HUES48 (cell line): ENCODE data around the gene NINL.
"Not testable (repeated sequence)": the region's sequence is repeated elsewhere in the genome, so short reads cannot be mapped to it uniquely, and the experiment has no call there.

ENCODE experiments used
- H3K27ac ChIP-seq: one replicate; pipeline ENCODE4 v1.7.0; 2013; ENCODE audit warnings: low read depth, low read length, inconsistent platforms
- H3K27me3 ChIP-seq: 2 replicates; pipeline ENCODE4 v1.6.1; 2013; ENCODE audit warnings: mild to moderate bottlenecking, low read length; ENCODE audit not compliant: control insufficient read depth, insufficient read depth
- H3K36me3 ChIP-seq: 2 replicates; pipeline ENCODE4 v1.6.1; 2013; ENCODE audit warnings: low read length; ENCODE audit not compliant: control insufficient read depth, insufficient read depth
- H3K4me1 ChIP-seq: 2 replicates; pipeline ENCODE4 v1.6.1; 2013; ENCODE audit warnings: mild to moderate bottlenecking, low read length; ENCODE audit not compliant: control insufficient read depth, insufficient read depth
- H3K4me3 ChIP-seq: 2 replicates; pipeline ENCODE4 v1.5.1; 2013; ENCODE audit warnings: mild to moderate bottlenecking, low read depth, low read length
- H3K9ac ChIP-seq: 2 replicates; pipeline ENCODE4 v1.6.1; 2013; ENCODE audit warnings: mild to moderate bottlenecking, low read depth, low read length, moderate library complexity
- H3K9me3 ChIP-seq: 2 replicates; pipeline ENCODE4 v1.6.1; 2013; ENCODE audit warnings: low read length; ENCODE audit not compliant: control insufficient read depth, insufficient read depth

Gene NINL

DNA sequence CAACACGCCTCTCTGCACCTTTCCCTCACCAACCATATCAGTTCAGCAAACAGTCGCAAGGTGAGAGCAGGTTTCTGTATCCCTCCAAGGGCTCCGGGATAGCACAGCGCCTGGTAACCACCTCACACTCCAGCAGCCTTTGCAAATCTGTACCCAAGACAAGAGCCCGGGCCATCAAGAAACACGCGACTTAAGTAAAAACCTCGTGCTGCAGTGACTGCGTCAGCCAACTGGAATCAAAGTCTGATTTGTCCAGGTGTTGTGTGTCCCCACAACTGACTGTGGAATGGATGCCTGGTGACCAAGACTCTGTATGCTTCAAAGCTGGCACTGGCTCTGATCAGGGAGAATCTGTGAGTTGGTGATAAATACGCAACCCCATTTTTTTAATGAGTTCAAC, 74.1 kb downstream of the NINL start:
- peaks cover 18% of the 10 kb centered on the region for H3K9me3 ChIP-seq
- no peak overlapping the region for H3K4me3 ChIP-seq
- no peaks in the 10 kb centered on the region for H3K27me3 ChIP-seq
- H3K27ac ChIP-seq = no peak overlapping the region
- no peak overlapping the region for H3K9ac ChIP-seq
- peaks cover 88% of the 10 kb centered on the region for H3K36me3 ChIP-seq
- H3K4me1 ChIP-seq = no peaks in the 10 kb centered on the region

GRCh38 chr20:25510721-25511120, 74.6 kb downstream of the NINL start:
- no peaks in the 10 kb centered on the region for H3K4me1 ChIP-seq
- peaks cover 15% of the 10 kb centered on the region for H3K9me3 ChIP-seq
- H3K36me3 ChIP-seq = peaks cover 85% of the 10 kb centered on the region
- no peak overlapping the region for H3K27ac ChIP-seq
- no peak overlapping the region for H3K9ac ChIP-seq
- H3K4me3 ChIP-seq = no peak overlapping the region
- H3K27me3 ChIP-seq = no peaks in the 10 kb centered on the region

GRCh38 chr20:25510202-25510601, 75.1 kb downstream of the NINL start:
- Histone ChIP-seq H3K36me3 (peaks cover 81% of the 10 kb centered on the region), H3K27ac (no peak overlapping the region)

DNA sequence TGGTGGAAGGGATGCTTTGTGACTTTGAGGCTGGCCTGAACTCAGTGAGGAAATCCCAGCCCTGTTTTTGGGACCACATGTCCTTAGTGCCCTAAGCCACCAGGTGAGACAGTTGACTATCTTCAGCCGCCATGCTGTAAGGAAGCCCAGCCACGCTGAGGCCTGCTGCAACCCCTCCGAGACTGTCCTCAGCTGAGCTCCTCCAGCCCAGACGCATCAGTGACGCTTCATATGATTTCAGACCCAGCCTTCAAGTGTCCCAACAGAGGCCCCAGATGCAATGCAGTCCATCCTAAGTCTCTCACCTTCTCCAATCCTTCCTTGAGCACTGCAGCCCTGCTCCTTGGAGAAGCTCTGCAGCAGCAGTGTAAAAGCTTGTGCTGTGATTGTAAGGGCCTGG, 76.2 kb downstream of the NINL start:
- Histone ChIP-seq H3K4me3 (no peak overlapping the region), H3K27me3 (no peaks in the 10 kb centered on the region), H3K9me3 (no peaks in the 10 kb centered on the region), H3K4me1 (no peaks in the 10 kb centered on the region), H3K9ac (no peak overlapping the region), H3K27ac (no peak overlapping the region), H3K36me3 (peaks cover 85% of the 10 kb centered on the region)

More at GRCh38 chr20:25510202-25510601, 75.1 kb downstream of the NINL start:
- Histone ChIP-seq H3K9me3 (peaks cover 10% of the 10 kb centered on the region), H3K27me3 (no peaks in the 10 kb centered on the region), H3K4me3 (no peak overlapping the region), H3K4me1 (no peaks in the 10 kb centered on the region), H3K9ac (no peak overlapping the region)

- Histone ChIP-seq H3K9ac (no peak overlapping the region), H3K4me3 (no peak overlapping the region), H3K9me3 (no peaks in the 10 kb centered on the region), H3K27me3 (no peaks in the 10 kb centered on the region), H3K27ac (no peak overlapping the region), H3K4me1 (no peaks in the 10 kb centered on the region), H3K36me3 (peaks cover 85% of the 10 kb centered on the region)
Observed at GRCh38 chr20:25508083-25508770, 77.1 kb downstream of the NINL start.

- Histone ChIP-seq H3K27ac (no peak overlapping the region), H3K4me3 (no peak overlapping the region), H3K9ac (no peak overlapping the region), H3K36me3 (peaks cover 83% of the 10 kb centered on the region), H3K4me1 (no peaks in the 10 kb centered on the region), H3K27me3 (no peaks in the 10 kb centered on the region), H3K9me3 (no peaks in the 10 kb centered on the region)
Observed at GRCh38 chr20:25507385-25508082, 77.8 kb downstream of the NINL start.

DNA sequence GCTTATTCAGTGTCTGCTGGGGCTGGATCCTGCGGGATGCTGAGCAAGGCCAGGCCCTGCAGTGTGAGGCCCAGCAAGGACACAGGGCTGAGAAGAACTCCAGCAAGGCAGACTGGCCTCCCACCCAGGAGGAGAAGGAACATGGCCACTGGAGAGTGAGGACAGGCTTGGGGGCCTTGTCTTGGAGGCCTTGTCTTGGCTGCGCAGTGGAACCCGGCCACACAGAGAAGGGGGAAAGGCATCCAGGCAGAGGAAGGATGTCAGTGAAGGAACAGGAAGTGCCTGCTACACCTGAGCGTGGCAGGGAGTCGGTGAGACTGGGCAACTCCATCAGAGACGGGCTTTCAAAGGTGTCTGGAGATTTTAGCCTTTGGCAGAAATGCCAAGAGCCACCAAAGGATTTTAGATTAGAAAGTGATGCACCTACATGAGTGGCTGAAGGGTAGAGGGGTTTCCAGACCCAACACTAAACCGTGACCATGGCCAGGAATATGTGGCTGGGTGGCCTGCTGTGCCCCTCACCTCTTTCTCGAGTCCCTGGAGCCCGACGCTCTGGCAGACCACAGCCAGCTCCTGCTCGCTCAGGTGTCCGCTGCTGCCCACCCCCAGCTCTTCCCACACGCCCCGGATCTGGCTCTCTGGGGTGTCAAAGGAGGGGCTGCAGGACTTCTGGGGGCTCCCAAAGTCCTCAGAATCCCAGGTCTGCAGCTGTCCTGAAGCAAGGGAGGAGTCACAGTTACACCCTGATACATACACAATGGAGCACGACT, 80.8 kb downstream of the NINL start:
- Histone ChIP-seq H3K27me3 (no peaks in the 10 kb centered on the region), H3K27ac (no peak overlapping the region), H3K9ac (no peak overlapping the region), H3K36me3 (peaks cover 62% of the 10 kb centered on the region), H3K4me1 (no peaks in the 10 kb centered on the region), H3K9me3 (no peaks in the 10 kb centered on the region), H3K4me3 (no peak overlapping the region)

DNA sequence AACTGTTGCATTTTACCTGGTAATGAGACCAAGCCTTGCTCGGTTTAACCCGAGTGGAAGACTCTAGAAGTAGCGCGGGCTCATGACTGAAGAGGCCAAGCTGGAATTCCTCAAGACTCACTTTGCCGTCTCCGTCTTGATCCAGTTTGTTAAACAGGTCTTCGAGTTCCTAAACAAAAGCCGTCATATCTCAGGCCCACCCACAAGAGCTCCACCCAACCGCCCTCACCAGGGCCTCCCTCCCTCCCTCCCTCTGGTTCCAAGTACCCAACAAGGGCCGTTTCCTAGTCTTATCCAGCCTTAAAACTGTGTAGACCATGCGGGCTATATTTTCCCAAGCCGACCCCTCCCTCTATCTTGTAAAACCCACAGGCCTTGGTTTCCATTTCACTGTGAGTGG, 81.4 kb downstream of the NINL start:
- Histone ChIP-seq H3K4me1 (no peaks in the 10 kb centered on the region), H3K9ac (no peak overlapping the region), H3K36me3 (peaks cover 59% of the 10 kb centered on the region), H3K9me3 (no peaks in the 10 kb centered on the region), H3K4me3 (no peak overlapping the region), H3K27me3 (no peaks in the 10 kb centered on the region), H3K27ac (no peak overlapping the region)

- H3K27me3 ChIP-seq = not testable (repeated sequence)
- peaks cover 57% of the 10 kb centered on the region for H3K36me3 ChIP-seq
Observed at GRCh38 chr20:25503051-25503639, 82.2 kb downstream of the NINL start.

GRCh38 chr20:25500880-25501351, 84.4 kb downstream of the NINL start:
- Histone ChIP-seq H3K4me3 (no peak overlapping the region), H3K9me3 (no peaks in the 10 kb centered on the region), H3K4me1 (no peaks in the 10 kb centered on the region), H3K27me3 (no peaks in the 10 kb centered on the region), H3K36me3 (peaks cover 47% of the 10 kb centered on the region), H3K9ac (no peak overlapping the region), H3K27ac (no peak overlapping the region)

More at GRCh38 chr20:25503051-25503639, 82.2 kb downstream of the NINL start:
- H3K27ac ChIP-seq, H3K9ac ChIP-seq, H3K4me1 ChIP-seq, H3K4me3 ChIP-seq, H3K9me3 ChIP-seq: not testable (repeated sequence)
